GM18519 (cell line): ENCODE results near the gene TBATA.

Experiments used
- ATAC-seq: cut with Tn5 transposase; IDR thresholded peaks from one replicate; pipeline ENCODE4 v1.9.1; 2021; ENCODE audit warnings: mild to moderate bottlenecking, moderate library complexity; ENCODE audit not compliant: unreplicated experiment, low FRiP score

Gene TBATA

DNA sequence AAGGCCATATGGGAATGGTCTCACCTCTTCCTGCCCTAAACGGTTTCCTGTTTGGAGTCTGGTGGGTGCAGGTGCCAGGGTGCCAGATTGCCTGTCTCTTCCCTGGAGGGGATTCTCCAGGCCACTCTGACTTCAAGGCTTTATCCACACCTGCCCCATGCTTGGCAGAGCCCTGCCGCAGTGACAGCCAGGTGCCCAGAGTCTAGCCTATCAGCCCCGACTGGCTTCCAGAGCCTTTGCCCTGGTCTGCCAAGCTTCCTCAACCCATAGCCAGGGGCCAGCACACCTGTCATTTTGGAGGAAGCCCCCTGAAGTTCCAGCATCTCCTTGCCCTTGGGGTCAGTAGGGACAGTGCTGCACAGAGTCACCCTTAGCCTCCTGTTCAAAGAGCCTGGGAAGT is 21.6 kb downstream of the TBATA start:
- ATAC-seq: no peak

GRCh38 chr10:70762441-70763175 is 22.6 kb downstream of the TBATA start:
- no peak for ATAC-seq

GRCh38 chr10:70761727-70762350 is 23.3 kb downstream of the TBATA start:
- no peak for ATAC-seq

GRCh38 chr10:70761031-70761601 is 24.1 kb downstream of the TBATA start:
- ATAC-seq: no peak

- no peak for ATAC-seq
Measured at GRCh38 chr10:70760271-70760787, 24.8 kb downstream of the TBATA start.

DNA sequence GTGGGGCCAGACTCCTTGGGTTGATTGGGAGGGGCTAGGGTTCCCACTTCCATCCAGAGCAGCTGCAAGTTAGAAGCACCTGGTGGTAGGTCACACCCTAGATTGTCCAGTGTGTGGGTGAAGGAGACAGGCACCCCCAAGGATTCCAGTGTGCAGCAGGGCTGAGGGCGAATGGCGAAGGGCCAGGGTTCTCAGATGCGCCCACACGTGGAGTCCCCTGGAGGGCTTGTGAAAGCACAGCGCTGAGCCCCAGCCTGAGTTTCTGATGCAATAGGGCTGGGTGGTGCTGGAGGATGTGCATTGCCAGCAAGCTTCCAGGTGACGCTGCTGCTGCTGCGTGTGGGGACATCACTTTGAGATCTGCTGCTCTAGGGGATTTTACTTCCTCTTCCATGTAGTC is 25.4 kb downstream of the TBATA start:
- no peak for ATAC-seq

GRCh38 chr10:70758757-70759514 is 26.2 kb downstream of the TBATA start:
- no peak for ATAC-seq

GRCh38 chr10:70757856-70758255 is 27.3 kb downstream of the TBATA start:
- ATAC-seq: no peak

GRCh38 chr10:70756700-70757360 is 28.3 kb downstream of the TBATA start:
- no peak for ATAC-seq

DNA sequence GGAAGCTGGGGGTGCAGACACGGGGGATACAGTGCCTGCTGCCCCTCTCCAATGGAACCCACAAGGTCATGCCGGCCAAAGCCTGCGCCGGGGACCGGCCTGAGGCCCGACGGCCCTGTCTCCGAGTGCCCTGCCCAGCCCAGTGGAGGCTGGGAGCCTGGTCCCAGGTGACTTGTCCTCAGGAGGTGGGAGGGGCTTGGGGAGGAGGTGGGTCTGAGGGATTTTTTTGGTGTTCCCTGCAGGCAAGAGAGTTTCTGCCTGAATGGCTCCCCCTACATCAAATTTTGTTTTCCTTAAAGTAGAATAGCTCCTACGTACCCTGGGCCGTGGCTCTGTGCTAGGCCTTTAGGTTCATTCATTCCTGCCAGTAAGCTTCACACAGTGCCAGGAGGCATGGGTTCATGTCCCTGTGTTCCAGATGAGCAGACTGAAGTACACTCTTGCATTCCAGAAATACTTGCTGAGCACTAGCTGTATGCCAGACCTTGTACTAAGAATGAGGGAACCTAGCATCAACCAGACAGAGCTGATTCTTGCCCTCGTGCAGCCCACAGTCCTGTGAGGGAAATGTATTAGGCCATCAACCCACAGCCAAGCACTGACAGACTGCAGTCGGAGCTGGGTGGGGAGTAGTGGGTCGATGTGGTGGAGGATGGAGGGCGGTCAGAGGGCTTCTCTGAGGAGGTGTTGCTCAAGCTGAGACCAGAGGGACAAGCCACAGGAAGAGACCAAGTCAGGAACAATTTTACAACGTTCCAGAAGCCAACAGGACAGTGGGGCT is 31.1 kb downstream of the TBATA start:
- no peak for ATAC-seq

GRCh38 chr10:70753026-70753663 is 32.0 kb downstream of the TBATA start:
- no peak for ATAC-seq

DNA sequence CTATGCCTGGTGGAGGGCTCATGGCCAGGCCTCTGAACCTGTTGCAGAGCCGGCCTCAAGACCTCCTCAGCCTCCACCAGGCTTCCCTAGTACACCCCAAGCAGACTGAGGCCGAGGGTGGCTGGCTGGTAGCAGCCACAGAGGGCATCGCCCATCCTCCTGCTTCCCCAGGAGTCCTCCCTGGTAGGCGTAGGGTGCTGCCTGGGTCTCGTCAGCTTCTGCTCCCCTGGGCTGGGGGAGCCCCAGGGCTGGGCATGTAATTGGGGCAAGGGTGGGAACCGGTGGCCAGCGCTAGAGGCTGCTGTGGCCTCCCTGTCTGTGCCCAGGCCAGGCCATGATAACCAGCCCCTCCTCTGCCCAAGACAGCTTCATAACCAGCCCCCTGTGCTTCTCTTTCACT is 32.6 kb downstream of the TBATA start:
- ATAC-seq: no peak

DNA sequence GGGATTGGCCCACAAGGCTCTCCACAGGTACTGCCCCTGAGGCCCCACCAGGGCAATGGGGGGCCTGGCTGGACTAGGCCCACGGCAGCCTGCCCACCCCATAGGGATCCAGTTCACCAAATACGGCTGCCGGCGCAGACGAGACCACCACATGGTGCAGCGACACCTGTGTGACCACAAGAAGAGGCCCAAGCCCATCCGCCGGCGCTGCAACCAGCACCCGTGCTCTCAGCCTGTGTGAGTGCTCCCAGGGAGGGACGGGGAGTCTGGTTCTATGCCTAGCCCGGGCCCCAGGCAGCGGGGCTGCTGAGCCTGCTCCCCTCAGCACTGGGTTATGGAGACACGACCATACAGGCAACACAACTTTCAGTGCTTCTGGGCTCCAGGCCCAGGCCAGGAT is 33.2 kb downstream of the TBATA start:
- no peak for ATAC-seq

DNA sequence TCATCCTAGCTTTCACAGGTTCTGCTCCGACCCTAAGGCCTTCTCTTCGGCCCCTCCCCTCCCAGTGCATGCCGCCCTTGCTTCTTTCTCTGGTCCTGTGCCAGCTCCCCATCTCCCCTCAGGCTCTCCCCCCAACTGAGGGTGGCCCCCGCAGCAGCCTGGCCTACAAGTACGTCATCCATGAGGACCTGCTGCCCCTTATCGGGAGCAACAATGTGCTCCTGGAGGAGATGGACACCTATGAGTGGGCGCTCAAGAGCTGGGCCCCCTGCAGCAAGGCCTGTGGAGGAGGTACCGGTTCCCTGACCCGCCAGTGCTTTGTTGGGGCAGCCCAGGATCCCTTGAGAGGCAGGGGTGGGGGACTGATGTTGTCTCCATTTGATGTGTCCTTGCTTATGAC is 33.8 kb downstream of the TBATA start:
- no peak for ATAC-seq

- no peak for ATAC-seq
Measured at GRCh38 chr10:70750156-70750703, 34.9 kb downstream of the TBATA start.

GRCh38 chr10:70749756-70750155 is 35.4 kb downstream of the TBATA start:
- ATAC-seq: no peak

- no peak for ATAC-seq
Measured at GRCh38 chr10:70748801-70749573, 36.2 kb downstream of the TBATA start.

DNA sequence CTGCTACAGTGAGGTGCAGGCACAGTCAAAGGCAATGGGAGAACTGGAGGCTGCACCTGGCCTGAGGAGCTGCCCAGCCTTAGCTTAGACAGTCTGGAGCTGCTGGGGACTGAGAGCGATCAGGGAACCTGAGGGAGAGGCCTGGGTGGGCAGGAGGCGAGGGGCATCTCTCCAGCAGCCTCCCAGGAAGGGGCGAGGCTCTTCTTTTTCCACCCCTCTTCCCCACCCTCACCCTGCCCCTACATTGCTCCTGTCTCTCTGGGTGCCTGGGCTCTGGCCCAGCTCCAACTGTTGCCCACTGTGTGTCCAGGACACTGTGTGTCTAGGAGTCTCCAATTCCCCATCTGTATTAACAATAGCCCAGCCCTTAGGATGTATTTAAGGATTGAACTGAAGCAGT is 36.9 kb downstream of the TBATA start:
- ATAC-seq: no peak
